C4-2B (cell line): ENCODE measurements around the gene HNRNPF.

Experiments
- CTCF ChIP-seq: fragments of 450-650 bp; conservative IDR thresholded peaks from 2 replicates; pipeline ENCODE4 v1.5.1; 2017; ENCODE audit warnings: mild to moderate bottlenecking
- ZFX ChIP-seq: fragments of 450-650 bp; IDR thresholded peaks from 2 replicates; pipeline ENCODE4 v1.6.1; 2017

GRCh38 chr10:43452356-43452914, 43.4 kb upstream of the HNRNPF start:
- TF ChIP-seq CTCF (no peak), ZFX (no peak)
